ENCODE measurements around the gene RND1. TPM values are rescaled to one million over a fixed set of nuclear protein-coding genes. Genes with fewer than 3 reads are reported as not detected.

RND1 gene
- polyA plus RNA-seq, 1 donor (not counting 4 experiments of a cell fraction or from before 2014, with no cell fraction given) = 0.16 TPM

- no peak overlapping the region for H3K4me3 ChIP-seq (ENCODE audit: control insufficient read depth in 2 of 3, extremely low read depth in 1 of 3, insufficient read depth in 2 of 3, low read depth in 1 of 3, low read length in 3 of 3)
- FAIRE-seq = no peak
These were observed 43.5 kb downstream of the RND1 start for GRCh38 chr12:48822139-48822538.

GRCh38 chr12:48819986-48820725 lies 45.5 kb downstream of the RND1 start:
- Histone ChIP-seq H3K27ac (ENCODE audit: control insufficient read depth, insufficient read depth, low read length) (no peak overlapping the region), H3K36me3 (ENCODE audit: control insufficient read depth in 2 of 2, extremely low read depth in 1 of 2, insufficient read depth in 2 of 2, low read length in 2 of 2) (peaks cover 0 to 2% of the 10 kb centered on the region in 2 experiments), H4K20me1 (ENCODE audit: control insufficient read depth, extremely low read depth, insufficient read depth, low read length) (no peaks in the 10 kb centered on the region), H3K4me2 (ENCODE audit: control insufficient read depth, extremely low read depth, insufficient read depth, low read depth, low read length) (no peak overlapping the region), H3K4me1 (ENCODE audit: control insufficient read depth, extremely low read depth, insufficient read depth, low read length) (peaks cover 14% of the 10 kb centered on the region), H3K9me1 (ENCODE audit: control insufficient read depth, extremely low read depth, insufficient read depth, low read length) (no peaks in the 10 kb centered on the region), H3K79me2 (ENCODE audit: control insufficient read depth, insufficient read depth, low read length) (no peaks in the 10 kb centered on the region), H3K27me3 (ENCODE audit: control insufficient read depth, extremely low read depth, insufficient read depth, low read length) (no peaks in the 10 kb centered on the region), H3K9ac (ENCODE audit: control insufficient read depth, extremely low read depth, insufficient read depth, low read length) (no peak overlapping the region), H2AFZ (ENCODE audit: control insufficient read depth, low read length) (no peak overlapping the region), H3K4me3 (ENCODE audit: control insufficient read depth in 2 of 3, extremely low read depth in 1 of 3, insufficient read depth in 2 of 3, low read depth in 1 of 3, low read length in 3 of 3) (no peak overlapping the region), H3K9me3 (ENCODE audit: control insufficient read depth, low read depth, low read length) (no peaks in the 10 kb centered on the region)
- no peak for FAIRE-seq
- no peak for DNase-seq (ENCODE audit: low read depth, low spot score)
- TF ChIP-seq CTCF (optimal IDR thresholded peaks at IDR 0.05 in 1 of 3, IDR thresholded peaks at IDR 0.05 in 1 of 3, conservative IDR thresholded peaks at IDR 0.05 in 1 of 3; ENCODE audit: extremely low read depth in 1 of 3, insufficient read depth in 2 of 3, low read length in 3 of 3) = no peak
- no peak for TF ChIP-seq EZH2 (IDR thresholded peaks at IDR 0.05; ENCODE audit: low read length)
- dilution Hi-C loops (cut with MboI; ENCODE audit: extremely low pct_ligation_motif_present, low sequenced_read_pairs) = no loop called here

More at GRCh38 chr12:48822139-48822538, 43.5 kb downstream of the RND1 start:
- Histone ChIP-seq H3K27me3 (ENCODE audit: control insufficient read depth, extremely low read depth, insufficient read depth, low read length) (no peaks in the 10 kb centered on the region), H3K4me2 (ENCODE audit: control insufficient read depth, extremely low read depth, insufficient read depth, low read depth, low read length) (no peak overlapping the region), H3K9me1 (ENCODE audit: control insufficient read depth, extremely low read depth, insufficient read depth, low read length) (peaks cover under 1% of the 10 kb centered on the region), H4K20me1 (ENCODE audit: control insufficient read depth, extremely low read depth, insufficient read depth, low read length) (no peaks in the 10 kb centered on the region), H3K4me1 (ENCODE audit: control insufficient read depth, extremely low read depth, insufficient read depth, low read length) (peaks cover 11% of the 10 kb centered on the region), H3K36me3 (ENCODE audit: control insufficient read depth in 2 of 2, extremely low read depth in 1 of 2, insufficient read depth in 2 of 2, low read length in 2 of 2) (peaks cover 0 to 5% of the 10 kb centered on the region in 2 experiments), H2AFZ (ENCODE audit: control insufficient read depth, low read length) (no peak overlapping the region), H3K9me3 (ENCODE audit: control insufficient read depth, low read depth, low read length) (no peaks in the 10 kb centered on the region), H3K27ac (ENCODE audit: control insufficient read depth, insufficient read depth, low read length) (no peak overlapping the region), H3K79me2 (ENCODE audit: control insufficient read depth, insufficient read depth, low read length) (no peaks in the 10 kb centered on the region), H3K9ac (ENCODE audit: control insufficient read depth, extremely low read depth, insufficient read depth, low read length) (no peak overlapping the region)
- no peak for DNase-seq (ENCODE audit: low read depth, low spot score)
- TF ChIP-seq EZH2 (IDR thresholded peaks at IDR 0.05; ENCODE audit: low read length) = no peak
- TF ChIP-seq CTCF (optimal IDR thresholded peaks at IDR 0.05 in 1 of 3, IDR thresholded peaks at IDR 0.05 in 1 of 3, conservative IDR thresholded peaks at IDR 0.05 in 1 of 3; ENCODE audit: extremely low read depth in 1 of 3, insufficient read depth in 2 of 3, low read length in 3 of 3) = no peak
- dilution Hi-C loops (cut with MboI; ENCODE audit: extremely low pct_ligation_motif_present, low sequenced_read_pairs) = no loop called here

Data from keratinocyte (primary cell).